Heart left ventricle (tissue), 16 donors: ENCODE results near the gene SLC37A2. TPM values are rescaled to one million over a fixed set of nuclear protein-coding genes. Genes with fewer than 3 reads are reported as not detected.

Experiments used
- ATAC-seq, 4 donors: fragments of 200-7000 bp; cut with Tn5 transposase; one replicate each; pipeline ENCODE4 v1.9.1; 2020 to 2022; ENCODE audit warnings: moderate library complexity in 4 of 4, mild to moderate bottlenecking in 3 of 4, moderate number of reproducible peaks in 1 of 4
- DNase-seq, 5 donors: peaks; one replicate each; pipeline ENCODE4 v3.0.0-alpha.2; 2020
- H3K27ac ChIP-seq, 12 donors: fragments of 200-600 bp; sonication (generic) in 4 of 12; one replicate each; pipeline versions ENCODE4 v1.5.0 to v1.8.0; 2016 to 2022; ENCODE audit warnings: mild to moderate bottlenecking in 2 of 12
- H3K27me3 ChIP-seq, 9 donors: fragments of 200-600 bp; sonication (generic) in 2 of 9; one replicate each; pipeline versions ENCODE4 v1.5.1 to v1.8.0; 2016 to 2022; ENCODE audit warnings: mild to moderate bottlenecking in 3 of 9
- H3K36me3 ChIP-seq, 9 donors: fragments of 200-600 bp; sonication (generic) in 2 of 9; one replicate each; pipeline versions ENCODE4 v1.5.0 to v1.8.0; 2018 to 2022; ENCODE audit warnings: mild to moderate bottlenecking in 2 of 9
- H3K4me1 ChIP-seq, 12 donors: fragments of 200-600 bp; sonication (generic) in 4 of 12; one replicate each; pipeline versions ENCODE4 v1.5.0 to v1.8.0; 2016 to 2022; ENCODE audit warnings: mild to moderate bottlenecking in 3 of 12
- H3K4me3 ChIP-seq, 12 donors: fragments of 200-600 bp; sonication (generic) in 4 of 12; one replicate each; pipeline versions ENCODE4 v1.5.0 to v1.8.0; 2017 to 2022; ENCODE audit warnings: mild to moderate bottlenecking in 9 of 12, moderate library complexity in 4 of 12
- H3K9me3 ChIP-seq, 12 donors: fragments of 200-600 bp; sonication (generic) in 4 of 12; one replicate each; pipeline versions ENCODE4 v1.5.0 to v1.8.0; 2016 to 2022; ENCODE audit warnings: mild to moderate bottlenecking in 1 of 12
- POLR2A ChIP-seq, 2 donors: fragments of 450-650 bp; IDR thresholded peaks; one replicate each; pipeline ENCODE4 v1.6.1; 2017; ENCODE audit warnings: antibody characterized with exemption in 2 of 2, mild to moderate bottlenecking in 2 of 2, moderate library complexity in 2 of 2
- WGBS, 4 donors: extraction: QIAGEN DNeasy Blood & Tissue Kit in 2 of 4; methylation state at CpG; one replicate each; pipeline versions ENCODE4 v1.1.5 to v1.1.7; 2013 to 2018; 5-methylcytosine and 5-hydroxymethylcytosine counted together
- intact Hi-C, 10 donors: fragments of 100-400 bp; cut with DNase I; formaldehyde crosslinking; loops; one replicate each; pipeline versions ENCODE4 v1.11.1 to v1.14.2; 2022
- polyA plus RNA-seq, 2 donors: library from polyadenylated mRNA; stranded (reverse); fragments of 200-250 nt; gene quantifications; one replicate each; pipeline ENCODE4 v1.2.3, GENCODE V29; 2013
- total RNA-seq, 9 donors: library from RNA; depleted of rRNA in 2 of 9; stranded (reverse); fragments of >200 nt in 2 of 9; fragmentation: NEBNext Ultra II Directional in 3 of 9; extraction: Animal tissue kit (Norgen Biotek cat#: 25700) in 3 of 9; gene quantifications; one replicate each; pipeline versions ENCODE4 v1.1.0 to v1.2.4, GENCODE V29; 2016 to 2023
- TF ChIP-seq, protein P1 (sequence below), 12 donors: fragments of 200-600 bp; sonication (generic) in 4 of 12; IDR thresholded peaks; one replicate each; pipeline versions ENCODE4 v1.5.0 to v1.8.0; 2018 to 2022; ENCODE audit warnings: antibody characterized with exemption in 12 of 12, mild to moderate bottlenecking in 5 of 12
- donor health status: ischemic (EF 13 %, LVEDD 7.1; RV severe dilation, severe dysfunction).
- donor health status: healthy with polysubstance abuse.
- donor health status: DM: no; HTN: yes; CAD: no.
- donor health status: DM: no; HTN: no; CAD: no.
- donor health status: ischemic (EF 25% LVEDD 6.9; RV normal size, moderate dysfunction).
- donor health status: ischemic (EF 25% LVEDD 5.7; RV mildly dilated, moderate dysfunction).
- donor health status: healthy.
- donor health status: DM: yes; HTN: yes; CAD: no.
- donor health status: ischemic (EF 35%, LVEDD 5.7; RV mildly dilated, moderate dysfunction).
- donor health status: nonischemic (EF 11% LVEDD 7.7; RV severe dilation, severe dysfunction).
- donor health status: DM: yes; HTN: yes; CAD: no.
- donor health status: PGD.
- donor health status: ischemic (EF 29% LVEDD 5.4; RV normal size, mild dysfunction).
- donor health status: nonischemic (EF 23%, LVEDD 6.1; RV moderate dilation, normal function).

The SLC37A2 gene
- total and polyA plus RNA-seq, 11 donors, result 0.65 to 17.9 (median 2.3) TPM

DNA sequence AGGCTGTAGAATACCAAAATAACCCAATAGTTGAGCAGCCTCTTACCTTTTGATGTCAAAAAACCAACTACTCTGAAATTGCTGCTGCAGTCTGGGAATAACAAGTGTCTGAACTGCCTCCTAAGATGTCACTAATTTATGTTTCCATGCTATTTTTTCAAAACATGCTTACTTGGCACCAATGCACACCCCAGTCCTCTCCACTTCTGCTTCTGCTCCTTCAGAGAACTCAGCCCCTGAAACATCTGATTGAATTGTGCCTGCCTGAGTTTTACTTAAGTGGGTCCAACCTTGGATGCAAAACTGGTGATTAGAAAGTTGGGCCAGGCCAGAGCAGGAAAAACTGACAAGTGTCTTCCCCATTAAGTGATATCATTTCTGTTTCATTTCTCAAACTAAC lies 72.9 kb downstream of the SLC37A2 start:
- intact Hi-C loops, result no loop called here

DNA sequence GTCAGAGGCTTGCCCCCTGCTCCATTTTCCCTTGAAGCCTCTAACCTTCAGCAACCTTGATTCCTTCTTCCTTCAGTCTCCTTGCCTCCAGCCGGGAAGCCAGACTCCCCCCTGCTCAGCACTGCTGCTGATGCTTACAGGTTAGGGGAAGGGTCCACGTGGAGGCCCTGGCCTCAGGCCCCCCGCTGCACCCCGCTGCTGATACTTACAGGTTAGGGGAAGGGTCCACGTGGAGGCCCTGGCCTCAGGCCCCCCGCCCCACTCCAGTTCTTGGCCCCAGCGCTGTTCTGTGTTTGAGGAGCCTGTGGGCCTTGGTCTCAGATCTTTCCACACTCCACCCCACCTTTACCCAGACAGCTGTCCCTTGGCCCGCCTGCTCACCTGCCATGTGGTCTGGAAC lies 75.9 kb downstream of the SLC37A2 start:
- H3K36me3 ChIP-seq, result no peaks in the 10 kb centered on the region
- peaks cover 0 to 26% (median 11%) of the 10 kb centered on the region in 9 donors for H3K27me3 ChIP-seq
- intact Hi-C loops, result no loop called here
- no peaks in the 10 kb centered on the region for H3K9me3 ChIP-seq
- H3K27ac ChIP-seq, result no peak overlapping the region
- H3K4me3 ChIP-seq, result no peak overlapping the region
- TF ChIP-seq, protein P1, sequence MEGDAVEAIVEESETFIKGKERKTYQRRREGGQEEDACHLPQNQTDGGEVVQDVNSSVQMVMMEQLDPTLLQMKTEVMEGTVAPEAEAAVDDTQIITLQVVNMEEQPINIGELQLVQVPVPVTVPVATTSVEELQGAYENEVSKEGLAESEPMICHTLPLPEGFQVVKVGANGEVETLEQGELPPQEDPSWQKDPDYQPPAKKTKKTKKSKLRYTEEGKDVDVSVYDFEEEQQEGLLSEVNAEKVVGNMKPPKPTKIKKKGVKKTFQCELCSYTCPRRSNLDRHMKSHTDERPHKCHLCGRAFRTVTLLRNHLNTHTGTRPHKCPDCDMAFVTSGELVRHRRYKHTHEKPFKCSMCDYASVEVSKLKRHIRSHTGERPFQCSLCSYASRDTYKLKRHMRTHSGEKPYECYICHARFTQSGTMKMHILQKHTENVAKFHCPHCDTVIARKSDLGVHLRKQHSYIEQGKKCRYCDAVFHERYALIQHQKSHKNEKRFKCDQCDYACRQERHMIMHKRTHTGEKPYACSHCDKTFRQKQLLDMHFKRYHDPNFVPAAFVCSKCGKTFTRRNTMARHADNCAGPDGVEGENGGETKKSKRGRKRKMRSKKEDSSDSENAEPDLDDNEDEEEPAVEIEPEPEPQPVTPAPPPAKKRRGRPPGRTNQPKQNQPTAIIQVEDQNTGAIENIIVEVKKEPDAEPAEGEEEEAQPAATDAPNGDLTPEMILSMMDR (IDR thresholded peaks at IDR 0.05), result no peak
- TF ChIP-seq POLR2A (IDR thresholded peaks at IDR 0.05), result no peak
- H3K4me1 ChIP-seq, result peaks cover 0 to 6% (median 0%) of the 10 kb centered on the region in 12 donors
- ATAC-seq (no peak), DNase-seq (no peak)
- WGBS, 4 donors, result 85 to 90% (median 86%) methylated on average over 8 of the region's 8 CpGs

More for the DNA sequence above, 72.9 kb downstream of the SLC37A2 start:
- Histone ChIP-seq H3K4me3 (no peak overlapping the region), H3K27ac (no peak overlapping the region), H3K9me3 (no peaks in the 10 kb centered on the region), H3K36me3 (no peaks in the 10 kb centered on the region), H3K4me1 (no peaks in the 10 kb centered on the region), H3K27me3 (peaks cover 0 to 11% (median 5%) of the 10 kb centered on the region in 9 donors)
- DNase-seq, result no peak
- no peak for ATAC-seq
- TF ChIP-seq, protein P1 (IDR thresholded peaks at IDR 0.05), result no peak
- TF ChIP-seq POLR2A (IDR thresholded peaks at IDR 0.05), result no peak

DNA sequence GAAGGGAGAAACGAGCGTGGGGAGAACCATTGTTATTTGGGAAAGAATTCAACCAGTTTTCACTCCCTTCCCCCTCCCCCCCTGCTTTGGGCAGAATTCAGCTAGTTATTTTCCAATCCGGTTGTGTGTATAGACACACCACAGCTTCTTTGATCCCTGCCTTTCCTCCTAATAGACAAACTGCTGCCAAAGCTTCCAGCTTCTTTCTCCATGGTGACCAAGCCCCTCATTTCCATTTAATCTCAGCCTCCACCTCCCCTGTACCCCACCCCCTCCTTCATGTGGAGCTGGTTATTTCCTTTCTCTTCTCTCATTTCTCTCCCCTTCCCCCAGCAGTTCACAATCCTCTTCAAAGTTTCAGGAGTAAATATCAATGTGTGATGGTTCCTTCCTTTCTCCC lies 76.7 kb downstream of the SLC37A2 start:
- no peak for TF ChIP-seq POLR2A (IDR thresholded peaks at IDR 0.05)
- TF ChIP-seq, protein P1 (IDR thresholded peaks at IDR 0.05), result no peak
- DNase-seq (no peak), ATAC-seq (no peak)
- intact Hi-C loops, result loop anchor here (2.0 to 10.0 kb wide), 5 partner anchors 47 to 185 kb away; partner anchors contain the start of gene CCDC15 (in 2 of the 10)
- Histone ChIP-seq H3K27me3 (peaks cover 0 to 26% (median 11%) of the 10 kb centered on the region in 9 donors), H3K36me3 (no peaks in the 10 kb centered on the region), H3K27ac (no peak overlapping the region), H3K9me3 (no peaks in the 10 kb centered on the region), H3K4me1 (peaks cover 0 to 6% (median 0%) of the 10 kb centered on the region in 12 donors), H3K4me3 (no peak overlapping the region)
- WGBS, 4 donors, result 51 to 67% (median 60%) methylated on average over 3 of the region's 3 CpGs

Other genes starting within 250 kb of the SLC37A2 start
- gene ROBO3, start 197.9 kb upstream of the SLC37A2 start, total RNA-seq, result 10 to 100 TPM in 1 of 9 donors, 1 to 10 TPM in 8; 2.5 to 18.6 (median 3.2) TPM
- 1 to 10 TPM; 2.8 to 8.1 TPM for gene ROBO3, start 197.9 kb upstream of the SLC37A2 start, polyA plus RNA-seq
- gene ROBO4, start 165.4 kb upstream of the SLC37A2 start, total RNA-seq, result 10 to 100 TPM; 16.3 to 63.5 (median 27.1) TPM
- 10 to 100 TPM; 17.7 to 21.8 TPM for gene ROBO4, start 165.4 kb upstream of the SLC37A2 start, polyA plus RNA-seq
- gene HEPN1, start 144.1 kb upstream of the SLC37A2 start, total RNA-seq, result not detected
- gene HEPN1, start 144.1 kb upstream of the SLC37A2 start, polyA plus RNA-seq, result not detected
- gene HEPACAM, start 127.3 kb upstream of the SLC37A2 start, total RNA-seq, result 1 to 10 TPM in 2 of 9 donors, under 1 TPM in 4, not detected in 3; 0.07 to 2.6 (median 0.26) TPM
- under 1 TPM in 1 of 2 donors, not detected in 1; 0.58 TPM for gene HEPACAM, start 127.3 kb upstream of the SLC37A2 start, polyA plus RNA-seq
- 1 to 10 TPM in 2 of 9 donors, under 1 TPM in 7; 0.12 to 1.8 (median 0.19) TPM for gene CCDC15, start 109.1 kb upstream of the SLC37A2 start, total RNA-seq
- gene CCDC15, start 109.1 kb upstream of the SLC37A2 start, polyA plus RNA-seq, result under 1 TPM; 0.08 to 0.27 TPM
- gene TMEM218, start 48.3 kb downstream of the SLC37A2 start, total RNA-seq, result 10 to 100 TPM in 1 of 9 donors, 1 to 10 TPM in 8; 5.3 to 11.3 (median 6.8) TPM
- 10 to 100 TPM in 1 of 2 donors, 1 to 10 TPM in 1; 4.7 to 21.8 TPM for gene TMEM218, start 48.3 kb downstream of the SLC37A2 start, polyA plus RNA-seq
- gene PKNOX2, start 101.4 kb downstream of the SLC37A2 start, total RNA-seq, result 1 to 10 TPM; 3.1 to 9.4 (median 5.0) TPM
- 1 to 10 TPM; 3.2 to 4.0 TPM for gene PKNOX2, start 101.4 kb downstream of the SLC37A2 start, polyA plus RNA-seq